SK-N-SH (cell line): ENCODE measurements around the gene JADE2.

Experiments
- CTCF ChIP-seq: fragments of 200-600 bp; sonication (generic); IDR thresholded peaks from 2 replicates; pipeline ENCODE4 v1.6.1; 2017; ENCODE audit warnings: antibody characterized with exemption, mild to moderate bottlenecking, moderate library complexity
- USF1 ChIP-seq: IDR thresholded peaks from 2 replicates; pipeline ENCODE4 v1.4.0; 2012; ENCODE audit warnings: low read depth, borderline replicate concordance

GRCh38 chr5:134519989-134520388 lies 5.5 kb upstream of the JADE2 start:
- TF ChIP-seq CTCF (no peak), USF1 (no peak)
